ENCODE data around the gene ZSWIM6.

The ZSWIM6 gene

DNA sequence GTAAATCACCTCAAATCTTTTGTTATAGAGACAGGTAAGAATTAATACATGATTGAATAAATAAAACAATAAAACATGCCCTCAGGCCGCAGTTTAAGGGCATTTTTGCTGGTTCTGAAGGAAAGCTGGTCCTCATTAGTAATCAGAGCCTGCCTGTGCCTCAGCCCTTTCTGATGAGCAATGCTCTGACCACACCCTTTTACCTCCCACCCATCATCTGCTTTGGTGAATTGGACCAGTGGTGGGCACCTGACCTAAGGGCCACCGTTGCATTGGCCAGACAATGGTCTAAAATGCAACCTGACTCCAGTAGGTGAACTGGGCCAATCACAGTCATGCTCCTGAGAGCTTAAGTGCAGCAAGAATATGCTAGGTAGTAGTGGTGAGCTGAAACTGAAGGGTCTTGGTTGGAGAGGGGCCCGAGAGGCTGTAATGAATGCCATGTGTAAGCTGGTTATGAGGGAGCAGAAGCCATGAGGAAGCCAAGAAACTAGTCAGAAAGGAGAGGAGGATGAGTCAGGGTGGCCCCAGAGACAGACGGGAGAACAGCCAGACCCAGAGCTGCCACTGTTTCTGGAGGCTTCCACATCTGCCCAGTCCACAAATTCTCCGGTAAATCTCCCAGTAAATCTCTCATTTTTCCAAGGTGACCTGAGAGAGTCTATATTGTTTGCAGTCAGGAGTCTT, 45.5 kb upstream of the ZSWIM6 start:
- Histone ChIP-seq H3K79me2 (ENCODE audit: insufficient read depth, low read length) (no peaks in the 10 kb centered on the region), H3K4me2 (ENCODE audit: low read length) (no peak overlapping the region), H3K4me3 (ENCODE audit: low read depth, low read length, poor library complexity, severe bottlenecking) (no peak overlapping the region), H3K4me1 (ENCODE audit: insufficient read depth, low read length, severe bottlenecking) (no peaks in the 10 kb centered on the region), H3F3A (ENCODE audit: insufficient read depth, low read length) (no peaks in the 10 kb centered on the region), H2AFZ (ENCODE audit: low read length) (no peak overlapping the region), H3K9ac (ENCODE audit: low read length) (no peak overlapping the region), H3K27ac (ENCODE audit: low read depth, low read length, poor library complexity, severe bottlenecking) (no peak overlapping the region), H4K20me1 (ENCODE audit: insufficient read depth, low read length) (no peaks in the 10 kb centered on the region), H3K36me3 (ENCODE audit: insufficient read depth, low read length) (no peaks in the 10 kb centered on the region), H3K9me3 (ENCODE audit: low read length) (no peaks in the 10 kb centered on the region), H3K9me2 (ENCODE audit: low read depth, low read length) (no peaks in the 10 kb centered on the region), H3K27me3 (ENCODE audit: insufficient read depth, low read length) (no peaks in the 10 kb centered on the region)
- TF ChIP-seq, protein P1, sequence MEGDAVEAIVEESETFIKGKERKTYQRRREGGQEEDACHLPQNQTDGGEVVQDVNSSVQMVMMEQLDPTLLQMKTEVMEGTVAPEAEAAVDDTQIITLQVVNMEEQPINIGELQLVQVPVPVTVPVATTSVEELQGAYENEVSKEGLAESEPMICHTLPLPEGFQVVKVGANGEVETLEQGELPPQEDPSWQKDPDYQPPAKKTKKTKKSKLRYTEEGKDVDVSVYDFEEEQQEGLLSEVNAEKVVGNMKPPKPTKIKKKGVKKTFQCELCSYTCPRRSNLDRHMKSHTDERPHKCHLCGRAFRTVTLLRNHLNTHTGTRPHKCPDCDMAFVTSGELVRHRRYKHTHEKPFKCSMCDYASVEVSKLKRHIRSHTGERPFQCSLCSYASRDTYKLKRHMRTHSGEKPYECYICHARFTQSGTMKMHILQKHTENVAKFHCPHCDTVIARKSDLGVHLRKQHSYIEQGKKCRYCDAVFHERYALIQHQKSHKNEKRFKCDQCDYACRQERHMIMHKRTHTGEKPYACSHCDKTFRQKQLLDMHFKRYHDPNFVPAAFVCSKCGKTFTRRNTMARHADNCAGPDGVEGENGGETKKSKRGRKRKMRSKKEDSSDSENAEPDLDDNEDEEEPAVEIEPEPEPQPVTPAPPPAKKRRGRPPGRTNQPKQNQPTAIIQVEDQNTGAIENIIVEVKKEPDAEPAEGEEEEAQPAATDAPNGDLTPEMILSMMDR (IDR thresholded peaks at IDR 0.05; ENCODE audit: low read length) = no peak
- TF ChIP-seq EZH2 (IDR thresholded peaks at IDR 0.05; ENCODE audit: borderline replicate concordance, low read length) = no peak

DNA sequence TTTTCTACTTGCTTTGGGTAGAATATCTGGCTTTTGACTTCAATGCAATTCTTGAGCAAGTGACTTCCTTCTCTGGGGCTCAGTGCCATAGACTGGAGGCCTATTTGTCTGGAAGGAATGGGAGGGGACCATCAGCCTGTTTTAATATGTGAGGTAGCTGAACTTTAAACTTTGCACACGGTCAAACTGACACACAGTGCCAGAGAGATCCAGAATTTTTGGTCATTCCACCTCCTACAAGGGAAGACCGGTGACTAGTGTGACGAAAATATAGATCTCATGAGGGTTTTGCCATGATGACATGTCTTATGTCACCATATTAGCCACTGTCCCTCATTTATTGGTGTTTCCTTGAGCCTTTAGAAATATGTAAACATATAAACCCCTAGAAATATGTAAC, 44.6 kb upstream of the ZSWIM6 start:
- no peaks in the 10 kb centered on the region for H3K79me2 ChIP-seq (ENCODE audit: insufficient read depth, low read length)
- H2AFZ ChIP-seq (ENCODE audit: low read length) = no peak overlapping the region
- no peak overlapping the region for H3K4me2 ChIP-seq (ENCODE audit: low read length)
- H3K27me3 ChIP-seq (ENCODE audit: insufficient read depth, low read length) = no peaks in the 10 kb centered on the region
- H3K9me3 ChIP-seq (ENCODE audit: low read length) = no peaks in the 10 kb centered on the region
- no peaks in the 10 kb centered on the region for H3F3A ChIP-seq (ENCODE audit: insufficient read depth, low read length)
- no peak overlapping the region for H3K4me3 ChIP-seq (ENCODE audit: low read depth, low read length, poor library complexity, severe bottlenecking)
- no peaks in the 10 kb centered on the region for H3K36me3 ChIP-seq (ENCODE audit: insufficient read depth, low read length)
- no peaks in the 10 kb centered on the region for H3K4me1 ChIP-seq (ENCODE audit: insufficient read depth, low read length, severe bottlenecking)
- no peaks in the 10 kb centered on the region for H3K9me2 ChIP-seq (ENCODE audit: low read depth, low read length)
- no peaks in the 10 kb centered on the region for H4K20me1 ChIP-seq (ENCODE audit: insufficient read depth, low read length)
- no peak overlapping the region for H3K9ac ChIP-seq (ENCODE audit: low read length)
- TF ChIP-seq EZH2 (IDR thresholded peaks at IDR 0.05; ENCODE audit: borderline replicate concordance, low read length) = no peak
- TF ChIP-seq, protein P1 (IDR thresholded peaks at IDR 0.05; ENCODE audit: low read length) = no peak
- H3K27ac ChIP-seq (ENCODE audit: low read depth, low read length, poor library complexity, severe bottlenecking) = no peak overlapping the region

DNA sequence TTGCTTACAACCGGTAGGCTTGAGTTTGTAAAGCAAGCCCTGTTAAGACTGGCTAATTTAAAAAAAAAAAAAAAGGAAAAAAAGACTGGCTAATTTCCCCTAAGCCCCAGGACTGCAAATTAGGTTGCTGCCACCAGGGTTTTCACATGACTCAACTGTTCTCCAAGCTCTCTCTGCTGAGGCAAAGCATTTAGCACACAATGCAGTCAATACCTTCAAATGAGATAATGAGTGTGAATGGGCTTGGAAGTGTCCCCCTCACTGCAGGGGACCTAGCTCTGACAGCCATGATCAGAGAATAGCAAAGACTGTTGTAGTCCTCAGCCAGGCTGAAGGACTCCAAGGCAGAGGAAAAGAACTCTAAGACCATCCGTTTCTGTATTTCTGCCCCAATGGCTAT, 42.8 kb upstream of the ZSWIM6 start:
- H3K9me2 ChIP-seq (ENCODE audit: low read depth, low read length) = no peaks in the 10 kb centered on the region
- H3K27me3 ChIP-seq (ENCODE audit: insufficient read depth, low read length) = no peaks in the 10 kb centered on the region
- no peaks in the 10 kb centered on the region for H4K20me1 ChIP-seq (ENCODE audit: insufficient read depth, low read length)
- no peak overlapping the region for H2AFZ ChIP-seq (ENCODE audit: low read length)
- H3K4me3 ChIP-seq (ENCODE audit: low read depth, low read length, poor library complexity, severe bottlenecking) = no peak overlapping the region
- no peaks in the 10 kb centered on the region for H3K9me3 ChIP-seq (ENCODE audit: low read length)
- H3F3A ChIP-seq (ENCODE audit: insufficient read depth, low read length) = no peaks in the 10 kb centered on the region
- H3K4me1 ChIP-seq (ENCODE audit: insufficient read depth, low read length, severe bottlenecking) = no peaks in the 10 kb centered on the region
- no peak overlapping the region for H3K4me2 ChIP-seq (ENCODE audit: low read length)
- no peaks in the 10 kb centered on the region for H3K36me3 ChIP-seq (ENCODE audit: insufficient read depth, low read length)
- no peak overlapping the region for H3K27ac ChIP-seq (ENCODE audit: low read depth, low read length, poor library complexity, severe bottlenecking)
- H3K79me2 ChIP-seq (ENCODE audit: insufficient read depth, low read length) = no peaks in the 10 kb centered on the region
- H3K9ac ChIP-seq (ENCODE audit: low read length) = no peak overlapping the region
- TF ChIP-seq EZH2 (IDR thresholded peaks at IDR 0.05; ENCODE audit: borderline replicate concordance, low read length) = no peak
- TF ChIP-seq, protein P1 (IDR thresholded peaks at IDR 0.05; ENCODE audit: low read length) = no peak
